BLaER1 (cell line): ENCODE measurements around the gene KIF17.

Source experiments
- H3K27ac ChIP-seq: shearing (Covaris generic); formaldehyde crosslinking; 2 replicates; pipeline ENCODE4 v1.8.1; 2022
- H3K27me3 ChIP-seq: shearing (Covaris generic); formaldehyde crosslinking; 2 replicates; pipeline ENCODE4 v1.8.1; 2022
- H3K36me3 ChIP-seq: shearing (Covaris generic); formaldehyde crosslinking; 2 replicates; pipeline ENCODE4 v1.8.1; 2022
- H3K4me1 ChIP-seq: shearing (Covaris generic); formaldehyde crosslinking; 2 replicates; pipeline ENCODE4 v1.8.1; 2022
- H3K4me2 ChIP-seq: shearing (Covaris generic); formaldehyde crosslinking; 2 replicates; pipeline ENCODE4 v1.8.1; 2022
- H3K4me3 ChIP-seq: shearing (Covaris generic); formaldehyde crosslinking; 2 replicates; pipeline ENCODE4 v1.8.1; 2022
- H3K9ac ChIP-seq: shearing (Covaris generic); formaldehyde crosslinking; 2 replicates; pipeline ENCODE4 v1.8.1; 2022
- H3K9me3 ChIP-seq: shearing (Covaris generic); formaldehyde crosslinking; 2 replicates; pipeline ENCODE4 v1.8.1; 2022
- H4K20me1 ChIP-seq: shearing (Covaris generic); formaldehyde crosslinking; 2 replicates; pipeline ENCODE4 v1.8.1; 2022
- Cebpa-rat ChIP-seq: shearing (Covaris generic); IDR thresholded peaks from 2 replicates; pipeline ENCODE4 v1.8.1; 2022

The KIF17 gene

GRCh38 chr1:20665726-20666125, 52.1 kb downstream of the KIF17 start:
- Histone ChIP-seq H3K9ac (0 out of 2 replicates have a peak overlapping the region, but pooled peaks have one; percentile 34), H3K36me3 (no peaks in the 10 kb centered on the region), H4K20me1 (0 out of 2 replicates have a peak, but pooled peaks cover 2% of the 10 kb centered on the region), H3K27me3 (no peaks in the 10 kb centered on the region), H3K4me1 (peaks cover 19% of the 10 kb centered on the region), H3K4me2 (peak overlapping the region; percentile 37), H3K27ac (0 out of 2 replicates have a peak overlapping the region, but pooled peaks have one; percentile 18), H3K4me3 (no peak overlapping the region), H3K9me3 (no peaks in the 10 kb centered on the region)
- no peak for TF ChIP-seq Cebpa-rat

- H3K4me1 ChIP-seq: peaks cover 33% of the 10 kb centered on the region
- no peak overlapping the region for H3K9ac ChIP-seq
- H3K4me3 ChIP-seq: no peak overlapping the region
- H3K9me3 ChIP-seq: no peaks in the 10 kb centered on the region
- H3K4me2 ChIP-seq: no peak overlapping the region
- no peak for TF ChIP-seq Cebpa-rat
- H3K36me3 ChIP-seq: peaks cover 9% of the 10 kb centered on the region
- no peaks in the 10 kb centered on the region for H3K27me3 ChIP-seq
- H4K20me1 ChIP-seq: peaks cover 17% of the 10 kb centered on the region
- H3K27ac ChIP-seq: 0 out of 2 replicates have a peak overlapping the region, but pooled peaks have one; percentile 13
These were observed 53.7 kb downstream of the KIF17 start for GRCh38 chr1:20663969-20664715.

- TF ChIP-seq Cebpa-rat: no peak
- H3K4me3 ChIP-seq: no peak overlapping the region
- no peak overlapping the region for H3K27ac ChIP-seq
- H3K36me3 ChIP-seq: peaks cover 17% of the 10 kb centered on the region
- no peak overlapping the region for H3K9ac ChIP-seq
- no peaks in the 10 kb centered on the region for H3K27me3 ChIP-seq
- H3K4me2 ChIP-seq: no peak overlapping the region
- peaks cover 25% of the 10 kb centered on the region for H4K20me1 ChIP-seq
- peaks cover 40% of the 10 kb centered on the region for H3K4me1 ChIP-seq
- H3K9me3 ChIP-seq: no peaks in the 10 kb centered on the region
These were observed 54.4 kb downstream of the KIF17 start for GRCh38 chr1:20663365-20663764.

GRCh38 chr1:20662110-20662475, 55.7 kb downstream of the KIF17 start:
- Histone ChIP-seq H4K20me1 (peaks cover 38% of the 10 kb centered on the region), H3K36me3 (peaks cover 30% of the 10 kb centered on the region), H3K4me3 (peak overlapping the region; percentile 97), H3K9ac (peak overlapping the region; percentile 92), H3K4me1 (peaks cover 40% of the 10 kb centered on the region), H3K9me3 (no peaks in the 10 kb centered on the region), H3K27ac (peak overlapping the region; percentile 83), H3K4me2 (peak overlapping the region; percentile 95), H3K27me3 (no peaks in the 10 kb centered on the region)
- TF ChIP-seq Cebpa-rat: no peak

GRCh38 chr1:20661207-20662109, 56.3 kb downstream of the KIF17 start, which contains the start of gene DDOST:
Gene DDOST, minus strand, starts transcription at chr1:20661369. Its CDS starts 19 bp downstream, at chr1:20661350.
- H3K27me3 ChIP-seq: no peaks in the 10 kb centered on the region
- H3K4me3 ChIP-seq: peak within 1 kb of the TSS; percentile 97
- no peak for TF ChIP-seq Cebpa-rat

GRCh38 chr1:20660847-20661206, 57.0 kb downstream of the KIF17 start:
- H3K4me3 ChIP-seq: peak overlapping the region; percentile 97
- H3K27ac ChIP-seq: peak overlapping the region; percentile 88
- no peaks in the 10 kb centered on the region for H3K9me3 ChIP-seq
- no peak for TF ChIP-seq Cebpa-rat
- H3K27me3 ChIP-seq: no peaks in the 10 kb centered on the region
- H3K9ac ChIP-seq: peak overlapping the region; percentile 92
- peaks cover 35% of the 10 kb centered on the region for H3K4me1 ChIP-seq
- H4K20me1 ChIP-seq: peaks cover 51% of the 10 kb centered on the region
- peaks cover 42% of the 10 kb centered on the region for H3K36me3 ChIP-seq
- H3K4me2 ChIP-seq: peak overlapping the region; percentile 92

More at GRCh38 chr1:20661207-20662109, 56.3 kb downstream of the KIF17 start, which contains the start of gene DDOST:
- Histone ChIP-seq H3K36me3 (peaks cover 36% of the 10 kb centered on the region), H4K20me1 (peaks cover 44% of the 10 kb centered on the region), H3K4me1 (peaks cover 40% of the 10 kb centered on the region), H3K9me3 (no peaks in the 10 kb centered on the region), H3K4me2 (peak within 1 kb of the TSS; percentile 95), H3K9ac (peak within 1 kb of the TSS; percentile 92), H3K27ac (peak within 1 kb of the TSS; percentile 88)

GRCh38 chr1:20660363-20660762, 57.4 kb downstream of the KIF17 start:
- peaks cover 47% of the 10 kb centered on the region for H3K36me3 ChIP-seq
- no peaks in the 10 kb centered on the region for H3K27me3 ChIP-seq
- peak overlapping the region; percentile 92 for H3K9ac ChIP-seq
- H3K9me3 ChIP-seq: no peaks in the 10 kb centered on the region
- peak overlapping the region; percentile 88 for H3K27ac ChIP-seq
- H3K4me3 ChIP-seq: peak overlapping the region; percentile 97
- TF ChIP-seq Cebpa-rat: no peak
- H4K20me1 ChIP-seq: peaks cover 55% of the 10 kb centered on the region
- H3K4me2 ChIP-seq: peak overlapping the region; percentile 92
- H3K4me1 ChIP-seq: peaks cover 30% of the 10 kb centered on the region

- Histone ChIP-seq H3K4me3 (no peak overlapping the region), H3K9me3 (no peaks in the 10 kb centered on the region), H3K36me3 (peaks cover 67% of the 10 kb centered on the region), H4K20me1 (peaks cover 72% of the 10 kb centered on the region), H3K27ac (no peak overlapping the region), H3K4me1 (peaks cover 29% of the 10 kb centered on the region), H3K4me2 (no peak overlapping the region), H3K9ac (no peak overlapping the region), H3K27me3 (no peaks in the 10 kb centered on the region)
- TF ChIP-seq Cebpa-rat: no peak
These were observed 59.5 kb downstream of the KIF17 start for GRCh38 chr1:20658166-20658915.

- H4K20me1 ChIP-seq: peaks cover 85% of the 10 kb centered on the region
- H3K27me3 ChIP-seq: no peaks in the 10 kb centered on the region
- peaks cover 80% of the 10 kb centered on the region for H3K36me3 ChIP-seq
- no peaks in the 10 kb centered on the region for H3K9me3 ChIP-seq
- 0 out of 2 replicates have a peak overlapping the region, but pooled peaks have one; percentile 29 for H3K9ac ChIP-seq
- no peak overlapping the region for H3K27ac ChIP-seq
- no peak overlapping the region for H3K4me3 ChIP-seq
- no peak overlapping the region for H3K4me2 ChIP-seq
- peaks cover 24% of the 10 kb centered on the region for H3K4me1 ChIP-seq
- no peak for TF ChIP-seq Cebpa-rat
These were observed 60.8 kb downstream of the KIF17 start for GRCh38 chr1:20657024-20657423.
